ENCODE measurements around the gene BAG3. TPM values are rescaled to one million over a fixed set of nuclear protein-coding genes. Genes with fewer than 3 reads are reported as not detected.

Gene BAG3
- total and polyA plus RNA-seq, 9 of the 15 experiments (the other 6 are each of a cell fraction or from before 2014, with no cell fraction given) = 2.6 to 27.4 (median 7.2) TPM

DNA sequence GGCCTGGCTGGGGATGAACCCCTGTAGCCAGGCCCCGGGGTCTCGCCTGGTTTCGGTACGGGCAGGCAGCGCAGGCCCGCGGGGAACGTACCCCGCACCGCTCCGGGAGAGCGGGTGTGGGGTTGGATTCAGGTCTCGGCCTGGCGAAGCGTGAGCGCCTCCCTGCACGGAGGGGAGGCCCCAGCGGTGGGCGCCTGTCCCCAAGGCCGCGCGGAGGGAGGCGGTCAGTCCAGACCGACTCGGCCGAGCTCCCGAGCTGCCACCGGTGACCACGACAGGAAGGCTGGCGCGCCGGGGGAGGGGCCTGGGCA is 74.3 kb downstream of the BAG3 start (continued):
- TF ChIP-seq, protein P1, sequence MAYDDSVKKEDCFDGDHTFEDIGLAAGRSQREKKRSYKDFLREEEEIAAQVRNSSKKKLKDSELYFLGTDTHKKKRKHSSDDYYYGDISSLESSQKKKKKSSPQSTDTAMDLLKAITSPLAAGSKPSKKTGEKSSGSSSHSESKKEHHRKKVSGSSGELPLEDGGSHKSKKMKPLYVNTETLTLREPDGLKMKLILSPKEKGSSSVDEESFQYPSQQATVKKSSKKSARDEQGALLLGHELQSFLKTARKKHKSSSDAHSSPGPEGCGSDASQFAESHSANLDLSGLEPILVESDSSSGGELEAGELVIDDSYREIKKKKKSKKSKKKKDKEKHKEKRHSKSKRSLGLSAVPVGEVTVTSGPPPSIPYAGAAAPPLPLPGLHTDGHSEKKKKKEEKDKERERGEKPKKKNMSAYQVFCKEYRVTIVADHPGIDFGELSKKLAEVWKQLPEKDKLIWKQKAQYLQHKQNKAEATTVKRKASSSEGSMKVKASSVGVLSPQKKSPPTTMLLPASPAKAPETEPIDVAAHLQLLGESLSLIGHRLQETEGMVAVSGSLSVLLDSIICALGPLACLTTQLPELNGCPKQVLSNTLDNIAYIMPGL (CRISPR knock-in tag; IDR thresholded peaks at IDR 0.05) = no peak
- no peak for TF ChIP-seq HNRNPK (IDR thresholded peaks at IDR 0.05; ENCODE audit: low read depth, low read length, poor library complexity, severe bottlenecking)
- no peak for TF ChIP-seq FOXP1 (CRISPR knock-in tag; IDR thresholded peaks at IDR 0.05)
- no peak for TF ChIP-seq NCOR1 (IDR thresholded peaks at IDR 0.05)
- no peak for TF ChIP-seq HDAC1 (IDR thresholded peaks at IDR 0.05)
- TF ChIP-seq RNF2 (IDR thresholded peaks at IDR 0.05) = no peak
- no peak for TF ChIP-seq BRD9 (IDR thresholded peaks at IDR 0.05; ENCODE audit: low read depth, partially characterized antibody)
- TF ChIP-seq CREBBP (IDR thresholded peaks at IDR 0.05; ENCODE audit: low read depth, low read length) = no peak
- TF ChIP-seq SRSF7 (optimal IDR thresholded peaks at IDR 0.05; ENCODE audit: low read depth, low read length) = no peak
- TF ChIP-seq ILK (tag; IDR thresholded peaks at IDR 0.05; ENCODE audit: borderline replicate concordance, low read depth) = no peak
- peak; percentile 31; the same call in 1 of the 2 replicates for TF ChIP-seq SMAD4 (CRISPR knock-in tag; conservative IDR thresholded peaks at IDR 0.05)
- TF ChIP-seq, protein P2, sequence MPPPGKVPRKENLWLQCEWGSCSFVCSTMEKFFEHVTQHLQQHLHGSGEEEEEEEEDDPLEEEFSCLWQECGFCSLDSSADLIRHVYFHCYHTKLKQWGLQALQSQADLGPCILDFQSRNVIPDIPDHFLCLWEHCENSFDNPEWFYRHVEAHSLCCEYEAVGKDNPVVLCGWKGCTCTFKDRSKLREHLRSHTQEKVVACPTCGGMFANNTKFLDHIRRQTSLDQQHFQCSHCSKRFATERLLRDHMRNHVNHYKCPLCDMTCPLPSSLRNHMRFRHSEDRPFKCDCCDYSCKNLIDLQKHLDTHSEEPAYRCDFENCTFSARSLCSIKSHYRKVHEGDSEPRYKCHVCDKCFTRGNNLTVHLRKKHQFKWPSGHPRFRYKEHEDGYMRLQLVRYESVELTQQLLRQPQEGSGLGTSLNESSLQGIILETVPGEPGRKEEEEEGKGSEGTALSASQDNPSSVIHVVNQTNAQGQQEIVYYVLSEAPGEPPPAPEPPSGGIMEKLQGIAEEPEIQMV (tag; conservative IDR thresholded peaks at IDR 0.05; ENCODE audit: low read depth) = no peak
- no peak for TF ChIP-seq NR2F6 (CRISPR knock-in tag; IDR thresholded peaks at IDR 0.05)
- TF ChIP-seq NR4A1 (CRISPR knock-in tag; IDR thresholded peaks at IDR 0.05) = no peak
- no peak for TF ChIP-seq NR4A1 (tag; IDR thresholded peaks at IDR 0.05)
- no peak for TF ChIP-seq NR1H2 (CRISPR knock-in tag; IDR thresholded peaks at IDR 0.05)
- no peak for TF ChIP-seq ETV1 (tag; conservative IDR thresholded peaks at IDR 0.05; ENCODE audit: low read depth)
- TF ChIP-seq FIP1L1 (IDR thresholded peaks at IDR 0.05; ENCODE audit: low read depth, low read length, poor library complexity, severe bottlenecking) = no peak
- no peak for TF ChIP-seq ZNF589 (CRISPR knock-in tag; IDR thresholded peaks at IDR 0.05; ENCODE audit: low read depth)
- no peak for TF ChIP-seq ZNF3 (CRISPR knock-in tag; IDR thresholded peaks at IDR 0.05)
- TF ChIP-seq ZNF584 (CRISPR knock-in tag; IDR thresholded peaks at IDR 0.05; ENCODE audit: low read depth) = no peak
- TF ChIP-seq FUS (optimal IDR thresholded peaks at IDR 0.05; ENCODE audit: low read depth, low read length) = no peak
- TF ChIP-seq, protein P3, sequence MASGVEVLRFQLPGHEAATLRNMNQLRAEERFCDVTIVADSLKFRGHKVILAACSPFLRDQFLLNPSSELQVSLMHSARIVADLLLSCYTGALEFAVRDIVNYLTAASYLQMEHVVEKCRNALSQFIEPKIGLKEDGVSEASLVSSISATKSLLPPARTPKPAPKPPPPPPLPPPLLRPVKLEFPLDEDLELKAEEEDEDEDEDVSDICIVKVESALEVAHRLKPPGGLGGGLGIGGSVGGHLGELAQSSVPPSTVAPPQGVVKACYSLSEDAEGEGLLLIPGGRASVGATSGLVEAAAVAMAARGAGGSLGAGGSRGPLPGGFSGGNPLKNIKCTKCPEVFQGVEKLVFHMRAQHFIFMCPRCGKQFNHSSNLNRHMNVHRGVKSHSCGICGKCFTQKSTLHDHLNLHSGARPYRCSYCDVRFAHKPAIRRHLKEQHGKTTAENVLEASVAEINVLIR (CRISPR knock-in tag; IDR thresholded peaks at IDR 0.05) = no peak
- TF ChIP-seq WHSC1 (IDR thresholded peaks at IDR 0.05; ENCODE audit: low read length) = no peak
- no peak for TF ChIP-seq HDAC8 (tag; IDR thresholded peaks at IDR 0.05)
- TF ChIP-seq RAD51 (IDR thresholded peaks at IDR 0.05; ENCODE audit: borderline replicate concordance, low read depth) = no peak
- TF ChIP-seq ZNF146 (CRISPR knock-in tag; IDR thresholded peaks at IDR 0.05; ENCODE audit: unreplicated experiment) = no peak
- peak; percentile 74; the same call in 1 of the 2 replicates for TF ChIP-seq NFRKB (IDR thresholded peaks at IDR 0.05; ENCODE audit: low read depth)
